H9 (cell line): ENCODE results near the gene SP2. TPM values are rescaled to one million over a fixed set of nuclear protein-coding genes. Genes with fewer than 3 reads are reported as not detected.
A peak's percentile ranks its signal among the peaks of the same experiment; 100 is the strongest.

ENCODE experiments used
- DNase-seq: peaks from one replicate; pipeline ENCODE4 v3.0.0-alpha.2; 2017
- H2AFZ ChIP-seq: one replicate; pipeline ENCODE4 v1.6.1; 2013; ENCODE audit warnings: mild to moderate bottlenecking, low read length, control low read depth, moderate library complexity
- H2AK5ac ChIP-seq: 2 replicates; pipeline ENCODE4 v1.6.1; 2013; ENCODE audit warnings: low read length, control low read depth, mixed read lengths; ENCODE audit not compliant: insufficient read length
- H2BK120ac ChIP-seq: one replicate; pipeline ENCODE4 v1.6.1; 2013; ENCODE audit warnings: low read depth, mild to moderate bottlenecking, low read length, control low read depth, inconsistent platforms; ENCODE audit not compliant: poor library complexity, severe bottlenecking
- H2BK12ac ChIP-seq: 2 replicates; pipeline ENCODE4 v1.6.1; 2013; ENCODE audit warnings: low read length, control low read depth, mixed read lengths, low read depth; ENCODE audit not compliant: insufficient read length
- H2BK15ac ChIP-seq: 2 replicates; pipeline ENCODE4 v1.6.1; 2013; ENCODE audit warnings: low read depth, low read length, control low read depth
- H2BK20ac ChIP-seq: one replicate; pipeline ENCODE4 v1.6.1; 2013; ENCODE audit warnings: low read depth, mild to moderate bottlenecking, low read length, control low read depth, inconsistent platforms; ENCODE audit not compliant: poor library complexity, severe bottlenecking
- H2BK5ac ChIP-seq: 2 replicates; pipeline ENCODE4 v1.6.1; 2013; ENCODE audit warnings: low read length, control low read depth, mixed read lengths; ENCODE audit not compliant: insufficient read length
- H3K14ac ChIP-seq: 2 replicates; pipeline ENCODE4 v1.6.1; 2013; ENCODE audit warnings: low read length, control low read depth; ENCODE audit not compliant: insufficient read depth
- H3K18ac ChIP-seq: 2 replicates; pipeline ENCODE4 v1.6.1; 2013; ENCODE audit warnings: low read depth, mild to moderate bottlenecking, mixed read lengths, low read length, control low read depth; ENCODE audit not compliant: insufficient read length
- H3K23ac ChIP-seq: 2 replicates; pipeline ENCODE4 v1.6.1; 2013; ENCODE audit warnings: low read length, control low read depth, mixed read lengths, low read depth; ENCODE audit not compliant: insufficient read length
- H3K23me2 ChIP-seq: 2 replicates; pipeline ENCODE4 v1.6.1; 2013; ENCODE audit warnings: low read depth, mild to moderate bottlenecking, mixed read lengths, low read length, control low read depth; ENCODE audit not compliant: insufficient read length, poor library complexity, severe bottlenecking
- H3K27ac ChIP-seq: 2 replicates; pipeline ENCODE4 v1.5.1; 2013; ENCODE audit warnings: low read length, control low read depth, mixed read lengths, low read depth; ENCODE audit not compliant: insufficient read length
- H3K27me3 ChIP-seq: 2 replicates; pipeline ENCODE4 v1.6.1; 2013; ENCODE audit warnings: low read length, control low read depth, inconsistent platforms; ENCODE audit not compliant: insufficient read depth
- H3K4ac ChIP-seq: 2 replicates; pipeline ENCODE4 v1.6.1; 2013; ENCODE audit warnings: low read depth, mild to moderate bottlenecking, control low read depth, inconsistent platforms, low read length, moderate library complexity
- H3K4me1 ChIP-seq: 2 replicates; pipeline ENCODE4 v1.6.1; 2013; ENCODE audit warnings: low read length, control low read depth, inconsistent platforms; ENCODE audit not compliant: insufficient read depth
- H3K4me2 ChIP-seq: 2 replicates; pipeline ENCODE4 v1.6.1; 2013; ENCODE audit warnings: low read length, control low read depth, mixed read lengths; ENCODE audit not compliant: insufficient read length, insufficient read depth
- H3K56ac ChIP-seq: 2 replicates; pipeline ENCODE4 v1.6.1; 2013; ENCODE audit warnings: low read depth, mild to moderate bottlenecking, mixed read lengths, low read length, control low read depth; ENCODE audit not compliant: insufficient read length
- H3K79me1 ChIP-seq: 2 replicates; pipeline ENCODE4 v1.6.1; 2013; ENCODE audit warnings: low read depth, mild to moderate bottlenecking, moderate library complexity, low read length, control low read depth, inconsistent platforms; ENCODE audit not compliant: insufficient read depth, poor library complexity, severe bottlenecking
- H3K79me2 ChIP-seq: 2 replicates; pipeline ENCODE4 v1.6.1; 2013; ENCODE audit warnings: low read length, control low read depth, inconsistent platforms; ENCODE audit not compliant: insufficient read depth
- H3K9ac ChIP-seq: 2 replicates; pipeline ENCODE4 v1.6.1; 2013; ENCODE audit warnings: low read length, control low read depth, mixed read lengths; ENCODE audit not compliant: insufficient read length; ENCODE audit errors: extremely low read depth
- H3K9me3 ChIP-seq: one replicate; pipeline ENCODE4 v1.6.1; 2013; ENCODE audit warnings: low read depth, low read length, inconsistent platforms; ENCODE audit not compliant: control insufficient read depth
- H3T11ph ChIP-seq: one replicate; pipeline ENCODE4 v1.6.1; 2013; ENCODE audit warnings: mild to moderate bottlenecking, low read length, control low read depth, inconsistent platforms
- H4K20me1 ChIP-seq: one replicate; pipeline ENCODE4 v1.6.1; 2013; ENCODE audit not compliant: control insufficient read depth, insufficient read length, insufficient read depth
- H4K5ac ChIP-seq: 2 replicates; pipeline ENCODE4 v1.6.1; 2013; ENCODE audit warnings: low read depth, mild to moderate bottlenecking, mixed read lengths, low read length, control low read depth; ENCODE audit not compliant: insufficient read length
- H4K8ac ChIP-seq: replicated peaks from 2 replicates; pipeline ENCODE4 v1.6.1; 2013; ENCODE audit warnings: low read length, control low read depth, mixed read lengths, low read depth; ENCODE audit not compliant: insufficient read length
- H4K91ac ChIP-seq: 2 replicates; pipeline ENCODE4 v1.6.1; 2013; ENCODE audit warnings: low read depth, mild to moderate bottlenecking, moderate library complexity, mixed read lengths, low read length, control low read depth; ENCODE audit not compliant: insufficient read length
- H3K27ac Mint-ChIP-seq, 3 experiments: 2 replicates in 2 of 3; 3 replicates in 1 of 3; pipeline ENCODE4 v1.8.0; 2020 to 2021; ENCODE audit warnings: mixed read lengths in 3 of 3, mild to moderate bottlenecking in 1 of 3, moderate library complexity in 1 of 3
- H3K27me3 Mint-ChIP-seq: 2 replicates; pipeline ENCODE4 v1.8.0; 2021; ENCODE audit warnings: low read depth, mild to moderate bottlenecking, moderate library complexity, mixed read lengths
- H3K36me3 Mint-ChIP-seq, 3 experiments: 2 replicates in 2 of 3; 3 replicates in 1 of 3; pipeline ENCODE4 v1.8.0; 2020 to 2021; ENCODE audit warnings: low read depth in 3 of 3, mixed read lengths in 3 of 3; ENCODE audit not compliant: insufficient read depth in 1 of 3
- H3K4me1 Mint-ChIP-seq, 2 experiments: 2 replicates each; pipeline ENCODE4 v1.8.0; 2020; ENCODE audit warnings: mixed read lengths in 2 of 2
- H3K4me3 Mint-ChIP-seq, 2 experiments: 2 replicates in 1 of 2; 3 replicates in 1 of 2; pipeline ENCODE4 v1.8.0; 2020 to 2021; ENCODE audit warnings: mild to moderate bottlenecking in 2 of 2, mixed read lengths in 2 of 2, moderate library complexity in 1 of 2
- H3K9me3 Mint-ChIP-seq, 2 experiments: 2 replicates in 1 of 2; 3 replicates in 1 of 2; pipeline ENCODE4 v1.8.0; 2020; ENCODE audit warnings: mild to moderate bottlenecking in 2 of 2, mixed read lengths in 2 of 2, moderate library complexity in 1 of 2
- WGBS: extraction: QIAGEN DNeasy Blood & Tissue Kit; methylation state at CpG from one replicate; pipeline ENCODE4 v1.1.7; 2013; ENCODE audit warnings: missing lambda C conversion rate, low lambda C conversion rate, mixed read lengths; ENCODE audit not compliant: insufficient read length; ENCODE audit errors: extremely low coverage; 5-methylcytosine and 5-hydroxymethylcytosine counted together
- total RNA-seq: library from RNA; stranded (reverse); gene quantifications from 2 replicates; pipeline ENCODE4 v1.2.1, GENCODE V29; 2021
- TF ChIP-seq, protein P1 (sequence below): fragments of 200-600 bp; sonication (generic); conservative IDR thresholded peaks from 3 replicates; pipeline ENCODE4 v1.8.0; 2021; ENCODE audit warnings: antibody characterized with exemption, mild to moderate bottlenecking

SP2 gene
- total RNA-seq, 1 experiment from 2014 or later = 19.3 TPM

DNA sequence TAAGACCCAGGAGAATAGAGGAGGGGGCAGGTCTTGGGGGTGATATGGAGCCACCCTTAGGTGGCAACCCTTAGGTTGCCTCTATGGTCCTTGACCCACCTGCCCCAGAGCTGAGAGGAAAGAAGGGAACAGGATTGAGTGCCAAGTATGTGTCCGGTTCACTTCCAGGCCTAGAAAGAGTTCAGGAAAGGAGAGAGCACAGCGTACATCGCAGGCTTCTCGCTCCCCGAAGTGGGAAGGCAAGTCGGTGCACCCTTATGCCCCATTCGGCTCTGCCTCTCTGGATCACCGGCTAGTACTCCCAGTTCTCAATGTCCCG lies 45.7 kb upstream of the SP2 start:
- peaks cover 7% of the 10 kb centered on the region for H3K4me1 ChIP-seq
- H3K23me2 ChIP-seq = peaks cover 27% of the 10 kb centered on the region
- H2BK12ac ChIP-seq = no peak overlapping the region
- H4K8ac ChIP-seq = no peak overlapping the region
- no peak overlapping the region for H2AFZ ChIP-seq
- Mint-ChIP-seq H3K27me3 (peaks cover 96% of the 10 kb centered on the region), H3K4me3 (peak overlapping the region; percentile 62 to 83), H3K9me3 (no peaks in the 10 kb centered on the region; a peak in 2 of 5 replicates), H3K27ac (no peak overlapping the region; a peak in 1 of 7 replicates), H3K36me3 (peaks cover 0 to 2% (median 0%) of the 10 kb centered on the region in 3 experiments; a peak in 1 of 7 replicates), H3K4me1 (peaks cover 44 to 49% of the 10 kb centered on the region in 2 experiments)
- no peaks in the 10 kb centered on the region for H3K79me2 ChIP-seq
- no peaks in the 10 kb centered on the region for H3K79me1 ChIP-seq
- H4K5ac ChIP-seq = no peak overlapping the region
- H3K18ac ChIP-seq = no peak overlapping the region
- peak overlapping the region; percentile 75 for H3K4me2 ChIP-seq
- H2BK20ac ChIP-seq = no peak overlapping the region
- H4K20me1 ChIP-seq = no peaks in the 10 kb centered on the region
- no peak overlapping the region for H2AK5ac ChIP-seq
- no peak for DNase-seq
- H3K27me3 ChIP-seq = peaks cover 71% of the 10 kb centered on the region
- H3K9me3 ChIP-seq = no peaks in the 10 kb centered on the region
- H3T11ph ChIP-seq = no peak overlapping the region
- H3K9ac ChIP-seq = peak overlapping the region; percentile 20
- no peak overlapping the region for H3K23ac ChIP-seq
- no peak overlapping the region for H4K91ac ChIP-seq
- H3K27ac ChIP-seq = no peak overlapping the region
- no peak overlapping the region for H2BK5ac ChIP-seq
- no CpG with 5 or more reads among the region's 9 CpGs for WGBS
- no peak overlapping the region for H3K14ac ChIP-seq
- H2BK120ac ChIP-seq = no peak overlapping the region
- H2BK15ac ChIP-seq = no peak overlapping the region
- TF ChIP-seq, protein P1, sequence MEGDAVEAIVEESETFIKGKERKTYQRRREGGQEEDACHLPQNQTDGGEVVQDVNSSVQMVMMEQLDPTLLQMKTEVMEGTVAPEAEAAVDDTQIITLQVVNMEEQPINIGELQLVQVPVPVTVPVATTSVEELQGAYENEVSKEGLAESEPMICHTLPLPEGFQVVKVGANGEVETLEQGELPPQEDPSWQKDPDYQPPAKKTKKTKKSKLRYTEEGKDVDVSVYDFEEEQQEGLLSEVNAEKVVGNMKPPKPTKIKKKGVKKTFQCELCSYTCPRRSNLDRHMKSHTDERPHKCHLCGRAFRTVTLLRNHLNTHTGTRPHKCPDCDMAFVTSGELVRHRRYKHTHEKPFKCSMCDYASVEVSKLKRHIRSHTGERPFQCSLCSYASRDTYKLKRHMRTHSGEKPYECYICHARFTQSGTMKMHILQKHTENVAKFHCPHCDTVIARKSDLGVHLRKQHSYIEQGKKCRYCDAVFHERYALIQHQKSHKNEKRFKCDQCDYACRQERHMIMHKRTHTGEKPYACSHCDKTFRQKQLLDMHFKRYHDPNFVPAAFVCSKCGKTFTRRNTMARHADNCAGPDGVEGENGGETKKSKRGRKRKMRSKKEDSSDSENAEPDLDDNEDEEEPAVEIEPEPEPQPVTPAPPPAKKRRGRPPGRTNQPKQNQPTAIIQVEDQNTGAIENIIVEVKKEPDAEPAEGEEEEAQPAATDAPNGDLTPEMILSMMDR = no peak
- H3K4ac ChIP-seq = no peak overlapping the region
- H3K56ac ChIP-seq = no peak overlapping the region
